GM12874 (cell line): ENCODE results near the gene CUL1.

ENCODE experiments used
- CTCF ChIP-seq: IDR thresholded peaks from 2 replicates; pipeline ENCODE4 v1.5.1; 2011; ENCODE audit warnings: low read depth, mild to moderate bottlenecking, control low read depth, low read length, moderate library complexity; ENCODE audit not compliant: insufficient read depth

CUL1 gene

DNA sequence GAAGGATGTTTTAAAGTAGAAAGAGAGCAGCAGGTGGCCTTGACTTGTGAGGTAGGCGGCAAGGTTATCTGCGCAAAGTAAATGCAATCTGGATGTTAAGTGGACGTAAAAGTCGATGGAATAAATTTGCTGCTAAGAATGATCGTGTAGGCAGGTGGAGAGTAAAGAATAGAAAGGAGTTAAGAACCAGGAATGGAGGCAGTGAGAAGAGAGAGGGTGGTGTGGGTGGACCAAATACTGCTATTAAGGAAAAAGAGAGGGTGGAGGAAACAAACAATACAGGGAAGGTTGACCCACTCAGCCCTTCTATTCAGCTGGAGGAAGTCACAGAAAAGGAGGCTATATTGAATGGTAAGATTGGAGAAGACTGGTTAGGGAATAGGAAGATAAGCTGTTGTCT, 1.9 kb upstream of the CUL1 start:
- no peak for TF ChIP-seq CTCF

DNA sequence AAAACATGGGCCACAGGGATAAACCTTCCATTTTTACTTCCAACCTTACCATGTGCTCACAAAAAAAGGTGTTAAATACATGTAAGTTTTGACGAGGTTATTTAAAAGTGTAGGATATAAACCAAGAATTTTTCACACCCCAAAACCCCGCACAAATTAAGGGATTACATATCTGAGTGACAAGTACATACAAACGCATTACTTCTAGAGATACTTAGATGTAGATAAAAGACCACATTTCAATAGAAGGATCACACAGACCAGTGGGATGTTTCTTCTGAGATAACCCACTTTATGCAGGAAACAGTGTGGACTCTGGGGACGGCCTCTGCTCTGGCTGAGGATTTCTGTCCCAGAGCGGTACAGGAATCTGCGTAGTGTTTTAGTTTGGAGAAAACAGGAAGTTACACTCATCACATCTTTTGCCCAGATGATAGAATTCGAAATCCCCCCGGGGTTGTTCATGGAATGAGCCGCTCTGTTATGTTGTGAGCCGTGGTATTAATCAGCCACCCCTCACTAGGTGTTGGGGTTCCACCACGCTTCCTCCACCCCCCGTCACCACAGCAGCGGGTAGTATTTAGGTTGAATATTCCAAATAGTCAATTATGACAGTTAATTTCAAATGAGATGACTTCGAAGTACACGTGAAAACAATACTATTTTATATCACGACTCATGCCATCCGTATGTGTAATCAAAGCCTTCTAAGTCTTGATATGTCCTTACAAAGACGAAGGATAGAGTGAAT, 1.3 kb upstream of the CUL1 start:
- no peak for TF ChIP-seq CTCF

DNA sequence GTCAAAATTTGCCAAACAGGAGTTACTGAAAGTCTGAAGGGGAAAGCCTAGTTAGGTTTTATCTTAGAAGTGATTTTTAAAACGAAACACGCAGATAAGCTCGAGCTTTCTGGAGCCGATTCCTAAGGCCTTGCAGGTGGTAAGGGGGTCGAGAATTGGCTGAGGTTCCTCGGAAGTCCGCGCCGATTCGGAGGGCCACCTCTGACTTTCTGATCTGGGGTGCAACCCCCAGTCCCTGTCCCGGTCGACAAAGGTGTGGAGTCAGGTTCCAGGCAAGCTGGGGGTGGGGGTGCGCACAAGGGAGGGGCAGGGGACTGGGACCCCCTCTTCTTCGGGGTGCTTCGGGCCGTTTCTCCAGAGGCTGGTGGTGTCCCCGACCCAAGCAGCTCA, 701 bp upstream of the CUL1 start:
- TF ChIP-seq CTCF, result no peak

DNA sequence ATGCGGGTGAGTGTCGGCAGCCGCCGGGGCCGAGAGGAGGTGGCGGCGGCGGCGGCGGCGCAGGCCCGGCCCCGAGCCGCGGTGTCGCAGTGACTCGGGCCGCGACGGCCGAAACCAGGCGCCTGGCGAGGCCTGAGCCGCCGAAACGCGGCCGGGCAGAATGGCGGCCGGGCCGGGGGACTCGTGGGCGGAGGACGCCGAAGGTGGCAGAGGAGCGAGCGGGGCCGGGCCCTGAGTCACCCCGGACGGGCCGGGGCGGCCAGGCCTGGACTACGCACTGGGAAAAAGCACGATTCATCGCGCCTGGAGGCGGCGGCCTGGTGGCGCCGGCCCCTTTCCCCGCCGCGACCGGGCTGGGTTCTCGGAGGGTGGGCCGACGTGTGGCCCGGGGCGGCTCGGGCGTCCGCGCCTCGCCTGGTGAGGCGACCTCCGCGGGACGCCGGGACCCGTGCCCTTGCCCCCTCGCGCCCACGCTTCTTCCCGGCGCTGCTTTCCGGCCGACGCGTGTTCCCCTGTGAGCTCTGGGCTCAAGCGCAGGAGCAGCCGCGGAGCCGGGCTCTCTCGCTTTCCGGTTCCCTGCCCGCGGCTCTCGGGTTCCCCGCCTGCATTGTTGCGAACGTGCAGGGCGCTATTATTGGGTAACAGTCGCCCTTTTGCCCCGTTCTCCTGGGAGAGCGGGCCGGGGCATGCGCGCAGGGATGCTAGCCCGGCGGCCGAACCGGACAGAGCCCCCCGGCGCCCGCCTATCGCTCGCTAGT, 500 bp downstream of the CUL1 start:
- TF ChIP-seq CTCF, result no peak

DNA sequence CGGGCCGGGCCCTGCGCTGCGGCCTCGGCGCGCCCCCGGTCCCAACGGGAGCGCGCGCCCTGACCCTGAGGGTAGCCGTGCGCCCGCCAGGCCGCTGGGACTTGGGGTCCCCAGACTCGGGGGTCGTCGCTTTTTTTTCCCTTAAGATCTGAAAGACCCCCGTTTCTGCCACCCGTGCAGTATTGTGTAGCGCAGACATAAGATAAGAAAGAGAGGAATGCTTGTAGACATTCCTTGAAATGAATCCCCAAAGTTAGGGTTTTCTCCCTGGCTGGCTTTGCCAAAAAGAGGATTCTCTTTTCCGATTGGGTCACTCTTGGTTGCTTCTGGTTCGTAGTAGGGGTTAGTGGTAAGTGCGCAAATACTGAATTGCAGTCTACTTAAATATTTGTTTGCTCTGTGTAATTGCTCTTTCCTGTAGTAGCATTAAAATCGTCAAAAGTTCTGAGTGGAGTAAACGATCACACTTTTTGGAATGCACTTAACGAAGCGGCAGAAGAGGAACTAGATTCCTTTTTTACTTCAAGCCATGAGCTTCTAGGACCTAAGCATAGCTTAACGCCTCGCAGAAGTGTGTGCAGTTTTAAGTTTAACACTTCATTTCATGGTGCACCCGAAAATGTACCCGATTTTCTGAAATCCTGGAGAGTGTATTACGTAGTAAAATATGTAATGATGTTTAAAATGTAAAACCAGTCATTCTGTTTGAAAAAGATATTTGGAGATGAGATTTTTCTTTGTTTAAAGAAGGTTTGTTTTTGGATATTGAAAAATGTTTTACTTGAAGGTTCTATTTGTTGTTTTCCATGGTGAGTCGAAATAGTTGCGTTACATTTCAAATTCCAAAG, 1.3 kb downstream of the CUL1 start:
- TF ChIP-seq CTCF, result no peak

GRCh38 chr7:148700661-148701064, 2.0 kb downstream of the CUL1 start:
- TF ChIP-seq CTCF, result no peak

GRCh38 chr7:148701414-148701813, 2.7 kb downstream of the CUL1 start:
- no peak for TF ChIP-seq CTCF
